ENCODE results near the gene PHLDA3. TPM values are rescaled to one million over a fixed set of nuclear protein-coding genes. Genes with fewer than 3 reads are reported as not detected.

Gene PHLDA3
- total RNA-seq (2014; rRNA removed; shearing (Covaris generic)): 400 and 462 TPM in 2 replicates

GRCh38 chr1:201468844-201469644 is at the start of gene PHLDA3:
Gene PHLDA3 (minus strand): TSS chr1:201469188. CDS start chr1:201468786, 402 bp downstream.
- peak; percentile 59 for DNase-seq (ENCODE audit: low spot score)
- in situ Hi-C loops (cut with HindIII; ENCODE audit: low sequenced_read_pairs): no loop called here

DNA sequence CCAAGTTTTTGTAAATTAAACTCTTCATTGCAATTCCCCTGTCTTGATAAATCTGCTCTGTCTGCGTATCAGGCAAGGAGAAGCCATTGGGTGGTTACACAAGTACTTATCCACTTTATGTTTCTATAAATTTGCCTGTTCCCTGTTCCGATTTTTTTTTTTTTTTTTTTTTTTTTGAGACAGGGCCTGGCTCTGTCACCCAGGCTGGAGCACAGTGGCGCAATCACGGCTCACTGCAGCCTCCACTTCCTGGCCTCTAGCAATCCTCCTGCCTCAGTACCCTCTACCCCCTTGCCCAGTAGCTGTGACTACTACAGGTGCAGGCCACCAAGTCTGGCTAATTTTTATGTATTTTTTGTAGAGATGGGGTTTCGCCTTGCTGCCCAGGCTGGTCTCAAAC is 49.1 kb upstream of the PHLDA3 start:
- in situ Hi-C loops (cut with HindIII; ENCODE audit: low sequenced_read_pairs): no loop called here
- DNase-seq (ENCODE audit: low spot score): no peak

DNA sequence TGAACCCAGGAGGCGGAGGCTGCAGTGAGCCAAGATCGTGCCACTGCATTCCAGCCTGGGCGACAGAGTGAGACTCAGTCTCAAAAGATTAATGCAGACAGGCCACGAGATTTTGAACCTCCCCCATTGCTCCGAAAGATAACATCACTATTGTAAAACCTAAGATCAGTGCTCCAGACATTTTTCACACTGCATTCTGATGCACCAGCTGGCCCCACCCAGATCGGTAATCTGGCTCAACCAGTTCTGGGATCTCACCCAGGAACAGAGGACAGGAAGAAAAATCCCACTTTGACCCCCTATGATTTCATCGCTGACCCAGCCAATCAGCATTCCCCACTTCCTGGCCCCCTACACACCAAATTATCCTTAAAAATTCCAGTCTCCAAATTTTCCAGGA is 48.6 kb upstream of the PHLDA3 start:
- in situ Hi-C loops (cut with HindIII; ENCODE audit: low sequenced_read_pairs): no loop called here
- no peak for DNase-seq (ENCODE audit: low spot score)

- in situ Hi-C loops (cut with HindIII; ENCODE audit: low sequenced_read_pairs): no loop called here
- no peak for DNase-seq (ENCODE audit: low spot score)
Measured at GRCh38 chr1:201516511-201517127, 47.6 kb upstream of the PHLDA3 start.

- DNase-seq (ENCODE audit: low spot score): no peak
- in situ Hi-C loops (cut with HindIII; ENCODE audit: low sequenced_read_pairs): no loop called here
Measured at GRCh38 chr1:201515895-201516294, 46.9 kb upstream of the PHLDA3 start.

GRCh38 chr1:201515062-201515750 is 46.2 kb upstream of the PHLDA3 start:
- in situ Hi-C loops (cut with HindIII; ENCODE audit: low sequenced_read_pairs): no loop called here
- no peak for DNase-seq (ENCODE audit: low spot score)

DNA sequence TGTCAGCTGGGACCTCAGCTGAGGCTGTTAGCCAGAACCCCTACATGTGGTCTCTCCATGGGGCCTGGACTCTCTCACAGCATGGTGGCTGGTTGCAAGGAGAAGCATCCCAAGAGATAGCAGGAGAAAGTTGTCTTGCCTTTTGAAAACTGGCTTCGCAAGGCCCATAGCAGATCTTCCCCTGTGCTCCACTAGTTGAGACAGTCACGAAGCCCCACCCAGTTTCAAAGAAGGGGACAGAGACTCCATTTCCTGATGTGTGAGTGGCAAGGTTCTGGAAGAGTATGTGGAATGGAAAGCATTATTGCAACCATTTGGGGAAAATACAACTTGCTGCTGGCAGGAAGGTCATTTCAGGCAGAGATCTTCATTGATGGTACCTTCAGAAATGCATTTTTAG is 45.5 kb upstream of the PHLDA3 start:
- in situ Hi-C loops (cut with HindIII; ENCODE audit: low sequenced_read_pairs): no loop called here
- DNase-seq (ENCODE audit: low spot score): no peak

DNA sequence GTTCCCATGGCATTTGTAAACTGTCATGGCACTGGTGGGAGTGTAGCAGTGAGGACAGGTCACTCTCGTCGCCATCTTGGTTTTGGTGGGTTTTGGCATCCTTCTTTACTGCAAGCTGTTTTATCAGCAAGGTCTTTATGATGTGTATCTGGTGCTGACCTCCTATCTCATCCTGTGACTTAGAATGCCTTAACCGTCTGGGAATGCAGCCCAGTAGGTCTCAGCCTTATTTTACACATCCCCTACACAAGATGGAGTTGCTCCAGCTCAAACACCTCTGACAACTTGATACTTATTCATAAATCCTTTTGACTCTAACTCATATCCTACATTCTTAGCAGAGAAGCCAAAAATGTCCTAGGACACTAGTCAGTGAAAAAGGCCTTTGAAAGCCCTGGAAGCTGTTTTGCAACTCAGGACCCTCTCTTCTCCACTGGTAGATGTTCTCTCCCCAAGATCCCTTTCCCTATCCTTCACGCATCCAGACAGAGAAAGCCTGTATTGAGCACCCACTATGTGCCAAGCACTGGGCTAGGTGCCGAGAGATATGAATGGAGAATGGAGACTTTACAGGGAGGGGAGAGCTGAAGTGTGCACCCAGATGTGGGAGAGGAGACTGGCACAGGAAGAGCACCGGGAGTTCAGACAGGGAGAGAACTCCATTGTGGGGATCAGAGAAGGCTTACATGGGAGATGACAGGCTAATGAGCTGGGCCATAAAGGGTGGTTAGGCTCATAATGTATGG is 44.7 kb upstream of the PHLDA3 start:
- no peak for DNase-seq (ENCODE audit: low spot score)
- in situ Hi-C loops (cut with HindIII; ENCODE audit: low sequenced_read_pairs): no loop called here

DNA sequence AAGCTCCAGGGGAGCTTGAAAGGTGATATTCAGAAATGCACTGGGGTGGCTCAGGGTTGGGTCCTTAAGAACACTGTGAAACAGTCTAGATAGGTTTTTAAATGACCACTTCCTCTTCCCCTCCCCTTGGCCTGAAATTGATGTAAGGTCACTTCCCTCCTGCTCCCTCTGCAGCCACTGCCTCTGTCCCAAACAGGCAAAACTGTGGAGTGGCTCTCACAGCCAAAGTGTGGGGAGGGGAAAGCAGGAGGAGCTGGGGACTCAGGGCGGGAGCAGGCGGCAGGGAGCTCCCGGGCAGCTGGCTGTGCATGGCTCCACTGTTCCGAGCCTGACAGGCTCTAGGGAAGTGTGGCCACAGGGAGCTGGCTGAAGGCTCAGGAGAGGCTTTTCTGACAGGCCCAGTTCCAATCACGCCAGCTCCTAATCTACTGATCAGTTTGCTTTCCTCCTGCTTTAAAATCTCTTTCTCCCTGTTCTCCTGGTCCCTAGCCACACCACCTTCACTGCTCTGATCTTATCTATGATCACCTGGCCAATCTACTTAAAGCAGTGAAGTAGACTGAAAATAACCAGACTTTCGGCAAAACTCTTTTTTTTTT is 43.1 kb upstream of the PHLDA3 start:
- peak; percentile 36 for DNase-seq (ENCODE audit: low spot score)
- in situ Hi-C loops (cut with HindIII; ENCODE audit: low sequenced_read_pairs): no loop called here

DNA sequence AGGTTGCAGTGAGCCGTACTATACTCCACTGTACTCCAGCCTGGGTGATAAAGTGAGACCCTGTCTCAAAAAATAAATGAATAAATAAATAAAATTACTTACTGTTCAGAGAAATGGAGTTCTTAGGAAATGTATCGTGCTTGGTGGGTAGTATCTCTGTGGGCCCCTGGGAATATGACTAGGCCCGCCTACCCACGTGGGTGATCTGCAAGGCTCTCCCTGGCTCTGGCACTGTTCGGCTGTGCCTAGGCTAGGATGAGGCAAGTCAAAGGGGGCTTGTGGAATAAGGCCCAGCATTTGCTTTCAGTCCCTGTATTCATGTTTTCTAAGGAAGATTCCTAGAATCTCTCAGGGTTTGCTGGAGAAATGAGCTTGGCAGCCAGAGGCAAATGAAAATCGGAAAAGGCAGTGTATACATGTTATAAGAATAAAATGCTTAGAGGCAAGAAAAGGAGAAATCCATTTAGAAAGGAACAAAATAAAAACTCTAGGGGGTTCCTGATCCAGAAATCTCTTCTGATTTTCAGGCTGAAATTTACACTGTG is 42.5 kb upstream of the PHLDA3 start:
- in situ Hi-C loops (cut with HindIII; ENCODE audit: low sequenced_read_pairs): no loop called here
- no peak for DNase-seq (ENCODE audit: low spot score)

GRCh38 chr1:201510734-201511133 is 41.7 kb upstream of the PHLDA3 start:
- DNase-seq (ENCODE audit: low spot score): no peak
- in situ Hi-C loops (cut with HindIII; ENCODE audit: low sequenced_read_pairs): no loop called here

- no peak for DNase-seq (ENCODE audit: low spot score)
- in situ Hi-C loops (cut with HindIII; ENCODE audit: low sequenced_read_pairs): no loop called here
Measured at GRCh38 chr1:201509601-201510374, 40.8 kb upstream of the PHLDA3 start.

GRCh38 chr1:201508809-201509208 is 39.8 kb upstream of the PHLDA3 start:
- in situ Hi-C loops (cut with HindIII; ENCODE audit: low sequenced_read_pairs): no loop called here
- DNase-seq (ENCODE audit: low spot score): no peak

DNA sequence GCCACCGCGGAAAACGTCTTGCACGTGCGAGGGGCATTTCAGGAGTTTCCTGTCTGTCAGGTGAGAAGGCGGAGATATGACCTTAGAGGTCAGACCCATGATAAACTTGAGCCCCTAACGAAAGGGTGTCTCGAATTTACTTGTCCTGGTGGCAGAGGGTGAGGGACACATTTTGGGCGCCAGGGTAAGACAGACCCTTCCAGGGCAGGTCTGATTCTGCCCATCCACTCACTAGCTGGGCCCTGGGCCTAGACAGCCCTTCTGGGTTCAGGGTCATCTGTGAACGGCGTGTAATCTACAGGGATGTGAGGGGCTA is 38.3 kb upstream of the PHLDA3 start:
- DNase-seq (ENCODE audit: low spot score): no peak
- in situ Hi-C loops (cut with HindIII; ENCODE audit: low sequenced_read_pairs): no loop called here

DNA sequence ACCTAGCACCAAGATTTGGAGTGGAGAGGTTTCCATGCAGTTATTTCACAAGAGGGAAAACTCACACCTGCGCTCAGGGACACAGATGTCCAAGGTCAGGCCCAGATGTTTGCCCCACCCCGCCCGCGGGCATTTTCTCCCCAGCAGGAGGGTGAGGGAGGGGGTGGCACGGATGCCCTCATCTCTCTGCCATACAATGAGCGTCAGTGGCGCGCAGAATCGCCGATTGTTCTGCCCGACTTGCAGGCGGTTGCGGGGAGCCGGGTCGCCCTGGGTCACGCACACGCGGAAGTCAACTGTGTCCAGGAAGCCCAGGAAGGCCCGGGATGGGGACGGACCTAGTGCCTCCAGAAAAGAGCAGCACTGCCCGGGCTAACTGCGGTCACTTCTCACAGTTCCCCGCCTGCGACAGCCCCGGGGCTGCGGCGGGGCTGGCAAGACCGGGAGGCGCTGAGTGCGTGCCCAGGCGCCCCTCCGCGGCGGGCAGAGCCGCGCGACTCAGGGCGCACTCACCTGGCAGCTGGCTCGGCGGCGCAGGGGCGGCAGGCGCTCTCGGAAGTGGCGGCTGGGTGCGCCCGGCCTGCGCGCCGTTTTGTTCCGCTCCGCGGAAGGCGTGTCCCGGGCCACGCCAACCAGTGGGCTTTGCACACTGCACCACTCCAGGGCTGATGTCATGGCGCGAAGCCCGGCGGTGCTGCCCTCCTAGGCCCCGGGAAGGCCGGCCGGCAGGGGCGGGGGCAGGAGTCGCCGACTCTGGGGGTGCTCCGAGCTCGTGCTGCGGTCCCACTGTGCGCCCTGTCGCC is 37.8 kb upstream of the PHLDA3 start, which contains the start of gene CSRP1:
TSS of gene CSRP1 (minus strand) at position 567 of the 803 bp plus-strand sequence. CDS start 10,820 bp downstream, outside the sequence.
- in situ Hi-C loops (cut with HindIII; ENCODE audit: low sequenced_read_pairs): no loop called here
- DNase-seq (ENCODE audit: low spot score): no peak

DNA sequence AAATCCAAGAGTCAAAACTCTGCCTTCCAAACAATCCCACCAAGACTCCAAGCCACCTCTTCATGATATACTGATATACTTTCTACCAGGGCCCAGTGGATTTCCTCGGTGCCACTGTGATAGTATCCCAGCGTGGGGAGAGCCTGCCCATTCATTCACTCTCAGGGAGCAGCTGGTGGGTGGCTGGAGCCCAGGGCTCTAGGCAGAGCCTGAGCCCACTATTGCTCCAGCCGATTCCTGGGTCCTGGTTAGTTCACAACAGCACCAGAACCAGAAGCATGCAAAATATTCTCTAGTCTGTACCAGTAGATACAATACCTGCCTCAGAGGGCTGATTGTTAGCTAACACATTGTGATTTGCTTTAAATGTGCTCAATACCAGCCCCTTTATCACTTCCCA is 37.1 kb upstream of the PHLDA3 start:
- no peak for DNase-seq (ENCODE audit: low spot score)
- in situ Hi-C loops (cut with HindIII; ENCODE audit: low sequenced_read_pairs): no loop called here

GRCh38 chr1:201505503-201505890 is 36.5 kb upstream of the PHLDA3 start:
- in situ Hi-C loops (cut with HindIII; ENCODE audit: low sequenced_read_pairs): no loop called here

More at GRCh38 chr1:201505503-201505890, 36.5 kb upstream of the PHLDA3 start:
- DNase-seq (ENCODE audit: low spot score): no peak

All from G401 (cell line).